K562 (cell line): ENCODE results near the gene FADS1. TPM values are rescaled to one million over a fixed set of nuclear protein-coding genes. Genes with fewer than 3 reads are reported as not detected.

Source experiments
- CTCF ChIP-seq, 3 experiments: IDR thresholded peaks in 2 of 3; conservative IDR thresholded peaks in 1 of 3; 2 replicates each; pipeline ENCODE4 v1.5.1; 2011 to 2012; ENCODE audit warnings: low read length in 3 of 3, mild to moderate bottlenecking in 3 of 3, control low read depth in 2 of 3, improper control_type of control experiment in 1 of 3, inconsistent platforms in 1 of 3, low read depth in 1 of 3, mixed read lengths in 1 of 3, moderate library complexity in 1 of 3; ENCODE audit not compliant: insufficient read depth in 2 of 3
- JUN ChIP-seq, 2 experiments: sonication (generic) in 1 of 2; formaldehyde crosslinking in 1 of 2; IDR thresholded peaks; 2 replicates each; pipeline versions ENCODE4 v1.6.1 to v1.8.0; 2012 to 2022; ENCODE audit warnings: borderline replicate concordance in 2 of 2, mild to moderate bottlenecking in 2 of 2, improper control_type of control experiment in 1 of 2, low read depth in 1 of 2, low read length in 1 of 2, missing genetic modification reagents in 1 of 2
- MGA ChIP-seq: fragments of 450-650 bp; IDR thresholded peaks from 2 replicates; pipeline ENCODE4 v1.6.1; 2016; ENCODE audit warnings: mild to moderate bottlenecking, moderate library complexity
- TAF9B ChIP-seq: fragments of 450-650 bp; IDR thresholded peaks from 2 replicates; pipeline ENCODE4 v1.6.1; 2018; ENCODE audit warnings: mild to moderate bottlenecking; ENCODE audit not compliant: partially characterized antibody
- UBTF ChIP-seq, 2 experiments: IDR thresholded peaks; 2 replicates each; pipeline ENCODE4 v1.6.1; 2012; ENCODE audit warnings: improper control_type of control experiment in 2 of 2, low read depth in 2 of 2, low read length in 2 of 2, borderline replicate concordance in 1 of 2
- ZNF395 ChIP-seq: fragments of 200-800 bp; sonication (Bioruptor generic); IDR thresholded peaks from 2 replicates; pipeline ENCODE4 v1.6.1; 2017; ENCODE audit warnings: missing genetic modification characterization, missing compliant biosample characterization
- polyA plus RNA-seq, 8 experiments: library from polyadenylated mRNA; depleted of rRNA in 4 of 8; stranded (reverse) in 5 of 8; unstranded in 3 of 8; fragments of >200 nt; fragmentation: Nextera tagmentation in 2 of 8; fragmentation: Illumina TruSeq in 1 of 8; extraction: Ambion mirVana in 2 of 8; extraction: Trizol in 1 of 8; gene quantifications; 2 replicates each; pipeline versions ENCODE4 v1.2.1 to v1.2.3, GENCODE V29; 2011 to 2014; ENCODE audit warnings: inconsistent platforms in 1 of 8, missing spikeins in 1 of 8
- total RNA-seq, 7 experiments: library from RNA; depleted of rRNA in 6 of 7; stranded (reverse); fragments of >200 nt in 6 of 7; fragmentation: Illumina TruSeq in 2 of 7; extraction: Trizol in 2 of 7; gene quantifications; 2 replicates each; pipeline versions ENCODE4 v1.2.1 to v1.2.3, GENCODE V29; 2011 to 2021; ENCODE audit warnings: low replicate concordance in 1 of 7

Gene FADS1
- total and polyA plus RNA-seq, 9 of the 15 experiments (the other 6 are each of a cell fraction or from before 2014, with no cell fraction given), result 110 to 864 (median 364) TPM

GRCh38 chr11:61815790-61816735, 740 bp downstream of the FADS1 start (continued):
- no peak for TF ChIP-seq MGA
- 0 out of 2 replicates have a peak, but pooled peaks have one; percentile 17 for TF ChIP-seq ZNF395
- peak in 1 of 3 experiments; percentile 26; a peak in 2 of 6 replicates for TF ChIP-seq CTCF (IDR thresholded peaks at IDR 0.05 in 2 of 3, conservative IDR thresholded peaks at IDR 0.05 in 1 of 3; ENCODE audit: insufficient read depth in 2 of 3, low read depth in 1 of 3, low read length in 3 of 3)
- TF ChIP-seq JUN (IDR thresholded peaks at IDR 0.05; ENCODE audit: borderline replicate concordance, low read depth, low read length), result no peak
- peak; percentile 3; the same call in 1 of the 2 replicates for TF ChIP-seq JUN (CRISPR knock-in tag; IDR thresholded peaks at IDR 0.05; ENCODE audit: borderline replicate concordance)
- 0 out of 4 replicates have a peak, but pooled peaks of 1 of the 2 experiments have one; percentile 51 for TF ChIP-seq UBTF (IDR thresholded peaks at IDR 0.05; ENCODE audit: borderline replicate concordance in 1 of 2, low read depth in 2 of 2, low read length in 2 of 2)
- peak; percentile 49 for TF ChIP-seq TAF9B
